IMR-90 (cell line): Measurements from ENCODE around the gene RC3H2. TPM values are rescaled to one million over a fixed set of nuclear protein-coding genes. Genes with fewer than 3 reads are reported as not detected.

Source experiments
- ATAC-seq: fragments of 200-7000 bp; cut with Tn5 transposase; 2 replicates; pipeline ENCODE4 v1.9.1; 2020; ENCODE audit warnings: low read depth, mild to moderate bottlenecking, moderate library complexity
- BruUV-seq: library from RNA; stranded (reverse); fragments of 400-500 nt; replicated peaks from 2 replicates; lab custom pipeline; 2021; lab: Mats Ljungman, UMichigan
- CTCF ChIA-PET: fragments of 300-600 bp; formaldehyde crosslinking; extraction: SDS; loops from one replicate; lab custom pipeline; 2021; ENCODE audit warnings: antibody characterized with exemption; lab: Yijun Ruan, JAX
- POLR2A ChIA-PET: fragments of 300-600 bp; sonication (Branson Sonifier 250); formaldehyde crosslinking; loops from one replicate; lab custom pipeline; 2022; ENCODE audit warnings: antibody characterized with exemption; ENCODE audit not compliant: unreplicated experiment; lab: Charles Lee
- DNase-seq: peaks from one replicate; pipeline ENCODE4 v3.0.0; 2013
- H2AFZ ChIP-seq: replicated peaks from 2 replicates; pipeline ENCODE3; 2013; ENCODE audit warnings: low read length, mild to moderate bottlenecking; ENCODE audit not compliant: poor library complexity
- H2AK5ac ChIP-seq: 2 replicates; pipeline ENCODE4 v1.6.1; 2013; ENCODE audit warnings: low read depth, low read length, inconsistent platforms
- H2AK9ac ChIP-seq: replicated peaks from 2 replicates; pipeline ENCODE3; 2013; ENCODE audit warnings: mild to moderate bottlenecking, low read depth, low read length, moderate library complexity; ENCODE audit not compliant: poor library complexity
- H2BK120ac ChIP-seq: 2 replicates; pipeline ENCODE4 v1.6.1; 2013; ENCODE audit warnings: low read depth, low read length, inconsistent platforms
- H2BK15ac ChIP-seq: 3 replicates; pipeline ENCODE4 v1.6.1; 2013; ENCODE audit warnings: low read depth, low read length, inconsistent platforms
- H2BK20ac ChIP-seq: 2 replicates; pipeline ENCODE4 v1.6.1; 2013; ENCODE audit warnings: low read depth, mild to moderate bottlenecking, inconsistent platforms, low read length, moderate library complexity
- H2BK5ac ChIP-seq: 2 replicates; pipeline ENCODE4 v1.6.1; 2013; ENCODE audit warnings: mild to moderate bottlenecking, low read depth, low read length, inconsistent platforms; ENCODE audit not compliant: poor library complexity, severe bottlenecking
- H3K14ac ChIP-seq: replicated peaks from 2 replicates; pipeline ENCODE4 v1.6.1; 2013; ENCODE audit warnings: low read depth, low read length, inconsistent platforms
- H3K18ac ChIP-seq: 2 replicates; pipeline ENCODE4 v1.6.1; 2013; ENCODE audit warnings: low read depth, low read length, control low read depth
- H3K23ac ChIP-seq: 2 replicates; pipeline ENCODE4 v1.6.1; 2013; ENCODE audit warnings: low read depth, low read length, inconsistent platforms
- H3K27ac ChIP-seq: 2 replicates; pipeline ENCODE4 v1.5.1; 2013; ENCODE audit warnings: mild to moderate bottlenecking, control low read depth, low read length; ENCODE audit not compliant: insufficient read depth
- H3K27me3 ChIP-seq: 2 replicates; pipeline ENCODE4 v1.6.1; 2013; ENCODE audit warnings: low read length; ENCODE audit not compliant: control insufficient read depth, insufficient read depth
- H3K36me3 ChIP-seq: 2 replicates; pipeline ENCODE4 v1.6.1; 2013; ENCODE audit warnings: low read length, mixed read lengths; ENCODE audit not compliant: control insufficient read depth, insufficient read depth
- H3K4ac ChIP-seq: 2 replicates; pipeline ENCODE4 v1.6.1; 2013; ENCODE audit warnings: low read depth, low read length, inconsistent platforms
- H3K4me1 ChIP-seq: 2 replicates; pipeline ENCODE4 v1.6.1; 2013; ENCODE audit warnings: low read length, mixed read lengths; ENCODE audit not compliant: control insufficient read depth, insufficient read depth
- H3K4me2 ChIP-seq: 2 replicates; pipeline ENCODE4 v1.6.1; 2013; ENCODE audit warnings: low read depth, mild to moderate bottlenecking, control low read depth, low read length, moderate library complexity
- H3K4me3 ChIP-seq: 2 replicates; pipeline ENCODE4 v1.5.1; 2013; ENCODE audit warnings: low read depth, mild to moderate bottlenecking, control low read depth, low read length, moderate library complexity; ENCODE audit not compliant: insufficient read depth
- H3K56ac ChIP-seq: 2 replicates; pipeline ENCODE4 v1.6.1; 2013; ENCODE audit warnings: low read length, inconsistent platforms; ENCODE audit not compliant: insufficient read depth; ENCODE audit errors: extremely low read depth
- H3K79me1 ChIP-seq, 2 experiments: 2 replicates each; pipeline ENCODE4 v1.6.1; 2013; ENCODE audit warnings: low read length in 2 of 2, inconsistent platforms in 1 of 2, low read depth in 1 of 2
- H3K9ac ChIP-seq: 2 replicates; pipeline ENCODE4 v1.6.1; 2013; ENCODE audit warnings: low read depth, low read length, control low read depth
- H3K9me1 ChIP-seq: 2 replicates; pipeline ENCODE4 v1.6.1; 2013; ENCODE audit warnings: low read length, inconsistent platforms; ENCODE audit not compliant: insufficient read depth
- H3K9me3 ChIP-seq: 2 replicates; pipeline ENCODE4 v1.6.1; 2013; ENCODE audit warnings: low read length; ENCODE audit not compliant: control insufficient read depth, insufficient read depth
- H4K20me1 ChIP-seq: 2 replicates; pipeline ENCODE4 v1.6.1; 2013; ENCODE audit warnings: low read length, inconsistent platforms; ENCODE audit not compliant: insufficient read depth
- H4K5ac ChIP-seq: 2 replicates; pipeline ENCODE4 v1.6.1; 2013; ENCODE audit warnings: mild to moderate bottlenecking, low read depth, low read length, control low read depth
- H4K8ac ChIP-seq, 2 experiments: 2 replicates each; pipeline ENCODE4 v1.6.1; 2013; ENCODE audit warnings: low read depth in 2 of 2, low read length in 2 of 2, control low read depth in 1 of 2, inconsistent platforms in 1 of 2
- H4K91ac ChIP-seq: 2 replicates; pipeline ENCODE4 v1.6.1; 2013; ENCODE audit warnings: low read depth, low read length, inconsistent platforms; ENCODE audit not compliant: insufficient read depth
- BHLHE40 ChIP-seq: fragments of 150-350 bp; IDR thresholded peaks from 2 replicates; pipeline ENCODE4 v1.6.1; 2016; ENCODE audit warnings: mild to moderate bottlenecking, low read depth, low read length
- CEBPB ChIP-seq: IDR thresholded peaks from 2 replicates; pipeline ENCODE4 v1.6.1; 2012; ENCODE audit warnings: low read depth, low read length, improper control_type of control experiment
- CHD1 ChIP-seq: IDR thresholded peaks from 2 replicates; pipeline ENCODE4 v1.6.1; 2012; ENCODE audit warnings: low read depth, low read length, improper control_type of control experiment
- CTCF ChIP-seq: conservative IDR thresholded peaks from 2 replicates; pipeline ENCODE4 v1.5.1; 2012; ENCODE audit warnings: mild to moderate bottlenecking, low read depth, low read length, improper control_type of control experiment
- FOS ChIP-seq: fragments of 150-350 bp; IDR thresholded peaks from 2 replicates; pipeline ENCODE4 v1.6.1; 2016; ENCODE audit warnings: low read depth, low read length
- MAZ ChIP-seq: IDR thresholded peaks from 2 replicates; pipeline ENCODE4 v1.6.1; 2012; ENCODE audit warnings: low read depth, mild to moderate bottlenecking, low read length, improper control_type of control experiment, moderate library complexity, borderline replicate concordance
- MXI1 ChIP-seq: IDR thresholded peaks from 2 replicates; pipeline ENCODE4 v1.6.1; 2012; ENCODE audit warnings: low read depth, mild to moderate bottlenecking, low read length, moderate library complexity, borderline replicate concordance
- NFE2L2 ChIP-seq: fragments of 150-350 bp; IDR thresholded peaks from 2 replicates; pipeline ENCODE4 v1.6.1; 2016; ENCODE audit warnings: low read depth, mild to moderate bottlenecking, low read length
- RAD21 ChIP-seq: IDR thresholded peaks from 2 replicates; pipeline ENCODE4 v1.6.1; 2012; ENCODE audit warnings: low read length, improper control_type of control experiment
- RCOR1 ChIP-seq: IDR thresholded peaks from 2 replicates; pipeline ENCODE4 v1.6.1; 2012; ENCODE audit warnings: mild to moderate bottlenecking, low read length, improper control_type of control experiment; ENCODE audit not compliant: insufficient replicate concordance
- RFX5 ChIP-seq: IDR thresholded peaks from 2 replicates; pipeline ENCODE4 v1.8.0; 2012; ENCODE audit warnings: low read depth, mild to moderate bottlenecking, low read length, moderate library complexity
- SMC3 ChIP-seq: fragments of 150-350 bp; IDR thresholded peaks from 2 replicates; pipeline ENCODE4 v1.6.1; 2016; ENCODE audit warnings: low read depth, mild to moderate bottlenecking, antibody characterized with exemption, low read length, moderate library complexity
- WGBS, 2 experiments: methylation state at CpG; one replicate each; pipeline versions ENCODE4 v1.1.5 to v1.1.7; 2013; ENCODE audit warnings: missing lambda C conversion rate in 2 of 2; ENCODE audit not compliant: insufficient read length in 1 of 2; ENCODE audit errors: extremely low coverage in 2 of 2; 5-methylcytosine and 5-hydroxymethylcytosine counted together
- dilution Hi-C: fragments of 300-500 bp; cut with HindIII; formaldehyde crosslinking; loops from one replicate; pipeline ENCODE4 v1.14.3; 2018; ENCODE audit warnings: low sequenced_read_pairs; ENCODE audit not compliant: unreplicated experiment
- in situ Hi-C: fragments of 300-500 bp; cut with MboI; formaldehyde crosslinking; loops from 3 replicates; pipeline ENCODE4 v1.14.3; 2019; ENCODE audit warnings: low sequenced_read_pairs, inconsistent platforms, mixed read lengths
- intact Hi-C: fragments of 100-400 bp; cut with micrococcal nuclease; formaldehyde crosslinking; loops from 2 replicates; pipeline ENCODE4 v1.10.0; 2022
- polyA plus RNA-seq, 3 experiments: library from polyadenylated mRNA; depleted of rRNA; stranded (reverse); fragments of >200 nt; gene quantifications; 2 replicates each; pipeline ENCODE4 v1.2.3, GENCODE V29; 2012; ENCODE audit warnings: low replicate concordance in 1 of 3
- total RNA-seq: library from RNA; depleted of rRNA; stranded (reverse); fragments of >200 nt; gene quantifications from 2 replicates; pipeline ENCODE4 v1.2.3, GENCODE V29; 2012
- TF ChIP-seq, protein P1 (sequence below): fragments of 150-350 bp; IDR thresholded peaks from 2 replicates; pipeline ENCODE4 v1.6.1; 2016; ENCODE audit warnings: low read depth, mild to moderate bottlenecking, low read length, moderate library complexity, borderline replicate concordance
- TF ChIP-seq, protein P2 (sequence below): fragments of 150-350 bp; IDR thresholded peaks from 2 replicates; pipeline ENCODE4 v1.6.1; 2017; ENCODE audit warnings: mild to moderate bottlenecking, antibody characterized with exemption, low read length, low read depth

The RC3H2 gene
- total and polyA plus RNA-seq, 2 of the 4 experiments (the other 2 are of a cell fraction), result 14.7 to 58.4 TPM

DNA sequence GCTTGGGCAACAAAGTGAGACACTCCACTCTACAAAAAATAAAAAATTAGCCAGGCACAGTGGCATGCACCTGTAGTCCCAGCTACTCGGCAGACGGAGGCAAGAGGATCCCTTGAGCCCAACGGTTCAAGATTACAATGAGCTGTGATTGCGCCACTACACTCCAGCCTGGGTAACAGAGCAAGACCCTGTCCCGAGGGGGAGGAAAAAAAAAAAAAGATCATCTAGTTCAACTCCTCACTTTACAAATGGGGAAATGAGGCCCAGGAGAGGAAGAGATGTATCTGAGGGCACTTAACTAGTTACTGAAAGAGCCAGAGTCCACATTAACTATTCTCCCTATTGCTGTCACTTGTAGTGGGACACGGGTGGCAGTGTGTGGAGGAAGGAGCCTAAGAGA is 90.6 kb downstream of the RC3H2 start:
- in situ Hi-C loops (loop anchor here (5.0 to 10.0 kb wide), 3 partner anchors 352 to 692 kb away; partner anchors contain the start of gene PTGS1), dilution Hi-C loops (no loop called here), intact Hi-C loops (loop anchor here (10.0 kb wide), 1 partner anchor 720 kb away; the partner anchor contains the start of gene TTLL11)
- H4K20me1 ChIP-seq, result no peaks in the 10 kb centered on the region
- no CpG with 5 or more reads among the region's 6 CpGs for WGBS, 2 experiments
- no peak overlapping the region for H2AK5ac ChIP-seq
- H4K8ac ChIP-seq, result no peak overlapping the region
- no peak overlapping the region for H2BK15ac ChIP-seq
- no peak overlapping the region for H4K91ac ChIP-seq
- H3K4me1 ChIP-seq, result no peaks in the 10 kb centered on the region
- H3K27ac ChIP-seq, result no peak overlapping the region
- no peaks in the 10 kb centered on the region for H3K9me3 ChIP-seq
- H2AK9ac ChIP-seq, result no peak overlapping the region
- no peak overlapping the region for H2AFZ ChIP-seq
- ChIA-PET POLR2A (no interaction called here), CTCF (interaction anchor here (0.6 kb wide), 1 partner anchor 1724 kb away, joined by 3 read pairs; no protein-coding TSS in a partner anchor)
- no peak overlapping the region for H3K9ac ChIP-seq
- no peak overlapping the region for H2BK5ac ChIP-seq
- H3K23ac ChIP-seq, result no peak overlapping the region
- H3K4me3 ChIP-seq, result no peak overlapping the region
- TF ChIP-seq CTCF, result no peak
- TF ChIP-seq RAD21, result no peak
- TF ChIP-seq, protein P1, sequence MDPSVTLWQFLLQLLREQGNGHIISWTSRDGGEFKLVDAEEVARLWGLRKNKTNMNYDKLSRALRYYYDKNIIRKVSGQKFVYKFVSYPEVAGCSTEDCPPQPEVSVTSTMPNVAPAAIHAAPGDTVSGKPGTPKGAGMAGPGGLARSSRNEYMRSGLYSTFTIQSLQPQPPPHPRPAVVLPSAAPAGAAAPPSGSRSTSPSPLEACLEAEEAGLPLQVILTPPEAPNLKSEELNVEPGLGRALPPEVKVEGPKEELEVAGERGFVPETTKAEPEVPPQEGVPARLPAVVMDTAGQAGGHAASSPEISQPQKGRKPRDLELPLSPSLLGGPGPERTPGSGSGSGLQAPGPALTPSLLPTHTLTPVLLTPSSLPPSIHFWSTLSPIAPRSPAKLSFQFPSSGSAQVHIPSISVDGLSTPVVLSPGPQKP, result no peak
- TF ChIP-seq RFX5, result no peak
- no peak for TF ChIP-seq CEBPB
- TF ChIP-seq RCOR1, result no peak
- no peak for TF ChIP-seq MAZ
- TF ChIP-seq, protein P2, sequence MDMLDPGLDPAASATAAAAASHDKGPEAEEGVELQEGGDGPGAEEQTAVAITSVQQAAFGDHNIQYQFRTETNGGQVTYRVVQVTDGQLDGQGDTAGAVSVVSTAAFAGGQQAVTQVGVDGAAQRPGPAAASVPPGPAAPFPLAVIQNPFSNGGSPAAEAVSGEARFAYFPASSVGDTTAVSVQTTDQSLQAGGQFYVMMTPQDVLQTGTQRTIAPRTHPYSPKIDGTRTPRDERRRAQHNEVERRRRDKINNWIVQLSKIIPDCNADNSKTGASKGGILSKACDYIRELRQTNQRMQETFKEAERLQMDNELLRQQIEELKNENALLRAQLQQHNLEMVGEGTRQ, result no peak
- no peak for TF ChIP-seq NFE2L2
- TF ChIP-seq MXI1, result no peak
- TF ChIP-seq BHLHE40, result no peak
- no peak for TF ChIP-seq CHD1
- no peak for TF ChIP-seq FOS
- no peak for TF ChIP-seq SMC3
- H4K5ac ChIP-seq, result no peak overlapping the region
- no peak overlapping the region for H3K18ac ChIP-seq
- no peaks in the 10 kb centered on the region for H3K9me1 ChIP-seq
- no peaks in the 10 kb centered on the region for H3K27me3 ChIP-seq
- peaks cover 12% of the 10 kb centered on the region for H3K36me3 ChIP-seq
- no peak overlapping the region for H3K14ac ChIP-seq
- peak overlapping the region; percentile 42; the same call in 1 of the 2 replicates for H3K4ac ChIP-seq
- H2BK20ac ChIP-seq, result no peak overlapping the region
- H2BK120ac ChIP-seq, result no peak overlapping the region
- peaks cover 5 to 15% of the 10 kb centered on the region in 2 experiments; a peak in 2 of 4 replicates for H3K79me1 ChIP-seq
- DNase-seq, result no peak
- no TSS peak for BruUV-seq
- ATAC-seq, result no peak
- no peak overlapping the region for H3K56ac ChIP-seq
- H3K4me2 ChIP-seq, result no peak overlapping the region
